NCI-H1092 treated with DMSO at 0.1 percent for 48 hours (cell line): ENCODE data around the gene TFAM.
A peak's percentile ranks its signal among the peaks of the same experiment; 100 is the strongest.

Experiments
- DNase-seq: peaks from one replicate; lab custom pipeline; 2025; lab: John Stamatoyannopoulos, UW

The TFAM gene

GRCh38 chr10:58384999-58385783 is at the start of gene TFAM:
TSS of gene TFAM (plus strand) at chr10:58385410. CDS start at chr10:58385548, 138 bp downstream.
- DNase-seq, result peak; percentile 79

- no peak for DNase-seq
These were observed 49.0 kb upstream of the TFAM start for GRCh38 chr10:58336242-58336641.

- DNase-seq, result no peak
These were observed 43.8 kb upstream of the TFAM start for GRCh38 chr10:58341422-58341821.

GRCh38 chr10:58341947-58342346 is 43.3 kb upstream of the TFAM start:
- DNase-seq, result no peak

- no peak for DNase-seq
These were observed 37.2 kb upstream of the TFAM start for GRCh38 chr10:58347967-58348366.

GRCh38 chr10:58348571-58349033 is 36.6 kb upstream of the TFAM start:
- no peak for DNase-seq

- no peak for DNase-seq
These were observed 35.2 kb upstream of the TFAM start for GRCh38 chr10:58350023-58350422.

GRCh38 chr10:58350619-58351323 is 34.4 kb upstream of the TFAM start:
- DNase-seq, result no peak

- DNase-seq, result no peak
These were observed 33.3 kb upstream of the TFAM start for GRCh38 chr10:58351616-58352578.

- no peak for DNase-seq
These were observed 32.1 kb upstream of the TFAM start for GRCh38 chr10:58352956-58353610.

- no peak for DNase-seq
These were observed 28.5 kb upstream of the TFAM start for GRCh38 chr10:58356756-58357155.

GRCh38 chr10:58358314-58358933 is 26.8 kb upstream of the TFAM start:
- no peak for DNase-seq

GRCh38 chr10:58358947-58359346 is 26.3 kb upstream of the TFAM start:
- no peak for DNase-seq

GRCh38 chr10:58359541-58359940 is 25.7 kb upstream of the TFAM start:
- no peak for DNase-seq

- DNase-seq, result no peak
These were observed 24.7 kb upstream of the TFAM start for GRCh38 chr10:58360412-58361004.

- DNase-seq, result no peak
These were observed 23.9 kb upstream of the TFAM start for GRCh38 chr10:58361353-58361752.

- DNase-seq, result no peak
These were observed 23.0 kb upstream of the TFAM start for GRCh38 chr10:58362027-58362789.

- DNase-seq, result no peak
These were observed 18.1 kb upstream of the TFAM start for GRCh38 chr10:58367069-58367468.

- DNase-seq, result no peak
These were observed 13.7 kb upstream of the TFAM start for GRCh38 chr10:58371473-58371872.
